K562 (cell line): ENCODE measurements around the gene RBBP7.

Experiments
- BRCA1 ChIP-seq, 2 experiments: fragments of 450-650 bp in 1 of 2; sonication (generic) in 1 of 2; formaldehyde crosslinking in 1 of 2; IDR thresholded peaks; 2 replicates each; pipeline versions ENCODE4 v1.5.0 to v1.6.1; 2017 to 2020; ENCODE audit warnings: mild to moderate bottlenecking in 1 of 2, missing genetic modification reagents in 1 of 2
- ZBTB2 ChIP-seq: fragments of 450-650 bp; IDR thresholded peaks from 2 replicates; pipeline ENCODE4 v1.6.1; 2016; ENCODE audit warnings: antibody characterized with exemption

- TF ChIP-seq ZBTB2, result no peak
- no peak for TF ChIP-seq BRCA1 (IDR thresholded peaks at IDR 0.05)
- no peak for TF ChIP-seq BRCA1 (CRISPR knock-in tag; IDR thresholded peaks at IDR 0.05)
Observed at GRCh38 chrX:16807976-16808542, 62.1 kb downstream of the RBBP7 start.
